K562 (cell line): ENCODE measurements around the gene TXNIP. TPM values are rescaled to one million over a fixed set of nuclear protein-coding genes. Genes with fewer than 3 reads are reported as not detected.
A peak's percentile ranks its signal among the peaks of the same experiment; 100 is the strongest.

Source experiments
- ARID2 ChIP-seq: fragments of 450-650 bp; IDR thresholded peaks from 2 replicates; pipeline ENCODE4 v1.6.1; 2017; ENCODE audit warnings: antibody characterized with exemption, mild to moderate bottlenecking
- BCLAF1 ChIP-seq, 2 experiments: fragments of 450-650 bp in 1 of 2; IDR thresholded peaks; 2 replicates each; pipeline ENCODE4 v1.6.1; 2011 to 2017; ENCODE audit warnings: low read depth in 2 of 2, antibody characterized with exemption in 1 of 2, borderline replicate concordance in 1 of 2, low read length in 1 of 2, mild to moderate bottlenecking in 1 of 2, mixed read lengths in 1 of 2; ENCODE audit not compliant: control insufficient read depth in 1 of 2
- E2F8 ChIP-seq: fragments of 450-650 bp; IDR thresholded peaks from 2 replicates; pipeline ENCODE4 v1.7.1; 2018; ENCODE audit warnings: mild to moderate bottlenecking, low read depth; ENCODE audit not compliant: partially characterized antibody
- ELF4 ChIP-seq: fragments of 450-650 bp; formaldehyde crosslinking; IDR thresholded peaks from 2 replicates; pipeline ENCODE4 v1.4.0; 2022; ENCODE audit warnings: missing genetic modification characterization
- GABPB2 ChIP-seq: fragments of 250-450 bp; sonication (Bioruptor Pico); conservative IDR thresholded peaks from 2 replicates; pipeline ENCODE4 v1.5.1; 2021; ENCODE audit warnings: mild to moderate bottlenecking
- HEY1 ChIP-seq: fragments of 250-450 bp; sonication (Bioruptor Pico); IDR thresholded peaks from 2 replicates; pipeline ENCODE4 v1.5.0; 2020; ENCODE audit warnings: mild to moderate bottlenecking, moderate library complexity, borderline replicate concordance
- KAT7 ChIP-seq: sonication (generic); formaldehyde crosslinking; IDR thresholded peaks from 2 replicates; pipeline ENCODE4 v1.8.0; 2022; ENCODE audit warnings: missing genetic modification reagents, mild to moderate bottlenecking, borderline replicate concordance
- KHSRP ChIP-seq: fragments of 450-650 bp; IDR thresholded peaks from 2 replicates; pipeline ENCODE4 v1.6.1; 2017
- MECOM ChIP-seq: fragments of 250-450 bp; sonication (Bioruptor Pico); IDR thresholded peaks from 2 replicates; pipeline ENCODE4 v1.8.0; 2022; ENCODE audit warnings: inconsistent platforms
- MLLT1 ChIP-seq, 2 experiments: fragments of 450-650 bp; IDR thresholded peaks; 2 replicates each; pipeline ENCODE4 v1.6.1; 2016
- MTA3 ChIP-seq: fragments of 450-650 bp; formaldehyde crosslinking; IDR thresholded peaks from 2 replicates; pipeline ENCODE4 v1.6.1; 2017; ENCODE audit warnings: mild to moderate bottlenecking, borderline replicate concordance
- POLR2A ChIP-seq: fragments of 450-650 bp; conservative IDR thresholded peaks from 2 replicates; pipeline ENCODE4 v1.6.1; 2016
- SOX6 ChIP-seq: fragments of 450-650 bp; IDR thresholded peaks from 2 replicates; pipeline ENCODE4 v1.6.1; 2014; ENCODE audit warnings: mild to moderate bottlenecking
- TEAD4 ChIP-seq, 2 experiments: sonication (generic) in 1 of 2; formaldehyde crosslinking in 1 of 2; IDR thresholded peaks; 2 replicates each; pipeline versions ENCODE4 v1.6.1 to v1.8.0; 2012 to 2022; ENCODE audit warnings: borderline replicate concordance in 1 of 2, inconsistent platforms in 1 of 2, low read length in 1 of 2, mild to moderate bottlenecking in 1 of 2, missing genetic modification reagents in 1 of 2
- polyA plus RNA-seq, 8 experiments: library from polyadenylated mRNA; depleted of rRNA in 4 of 8; stranded (reverse) in 5 of 8; unstranded in 3 of 8; fragments of >200 nt; fragmentation: Nextera tagmentation in 2 of 8; fragmentation: Illumina TruSeq in 1 of 8; extraction: Ambion mirVana in 2 of 8; extraction: Trizol in 1 of 8; gene quantifications; 2 replicates each; pipeline versions ENCODE4 v1.2.1 to v1.2.3, GENCODE V29; 2011 to 2014; ENCODE audit warnings: inconsistent platforms in 1 of 8, missing spikeins in 1 of 8
- total RNA-seq, 7 experiments: library from RNA; depleted of rRNA in 6 of 7; stranded (reverse); fragments of >200 nt in 6 of 7; fragmentation: Illumina TruSeq in 2 of 7; extraction: Trizol in 2 of 7; gene quantifications; 2 replicates each; pipeline versions ENCODE4 v1.2.1 to v1.2.3, GENCODE V29; 2011 to 2021; ENCODE audit warnings: low replicate concordance in 1 of 7

TXNIP gene
- total and polyA plus RNA-seq, 9 of the 15 experiments (the other 6 are each of a cell fraction or from before 2014, with no cell fraction given) = 120 to 499 (median 257) TPM

- TF ChIP-seq E2F8 (no peak), KAT7 (peak; percentile 64; the same call in 1 of the 2 replicates), ARID2 (0 out of 2 replicates have a peak, but pooled peaks have one; percentile 27), SOX6 (no peak), TEAD4 (IDR thresholded peaks at IDR 0.05; ENCODE audit: low read length) (peak; percentile 11; the same call in 1 of the 2 replicates), TEAD4 (CRISPR knock-in tag; IDR thresholded peaks at IDR 0.05; ENCODE audit: borderline replicate concordance) (no peak), ELF4 (CRISPR knock-in tag) (peak; percentile 56; the same call in 1 of the 2 replicates), MTA3 (0 out of 2 replicates have a peak, but pooled peaks have one; percentile 12), HEY1 (CRISPR knock-in tag) (no peak), MLLT1 (IDR thresholded peaks at IDR 0.05) (peak; percentile 89), KHSRP (0 out of 2 replicates have a peak, but pooled peaks have one; percentile 37), BCLAF1 (IDR thresholded peaks at IDR 0.05; ENCODE audit: borderline replicate concordance in 1 of 2, control insufficient read depth in 1 of 2, low read depth in 2 of 2, low read length in 1 of 2) (peak; percentile 33 to 78; a peak in 2 of 4 replicates), POLR2A (peak; percentile 40), MECOM (CRISPR knock-in tag) (no peak), GABPB2 (CRISPR knock-in tag) (0 out of 2 replicates have a peak, but pooled peaks have one; percentile 49)
Measured at GRCh38 chr1:145994391-145995120, 1.8 kb downstream of the TXNIP start (continued).
